SK-N-MC (cell line): ENCODE measurements around the gene NOS3.

ENCODE experiments used
- EZH2 ChIP-seq: fragments of 200-600 bp; sonication (generic); IDR thresholded peaks from one replicate; pipeline ENCODE4 v1.6.1; 2017; ENCODE audit warnings: antibody characterized with exemption
- POLR2AphosphoS5 ChIP-seq: IDR thresholded peaks from 2 replicates; pipeline ENCODE4 v1.6.1; 2012; ENCODE audit warnings: mild to moderate bottlenecking, low read depth, low read length, borderline replicate concordance

- no peak for TF ChIP-seq EZH2
- TF ChIP-seq POLR2AphosphoS5 = no peak
Measured at GRCh38 chr7:151024435-151025056, 33.7 kb downstream of the NOS3 start, which contains the start of gene ATG9B.
